Endothelial cell of umbilical vein (primary cell): Measurements from ENCODE around the gene PLSCR2. TPM values are rescaled to one million over a fixed set of nuclear protein-coding genes. Genes with fewer than 3 reads are reported as not detected.

ENCODE experiments used
- BruUV-seq: library from RNA; stranded (reverse); fragments of 400-500 nt; replicated peaks from 2 replicates; lab custom pipeline; 2021; lab: Mats Ljungman, UMichigan
- CTCF ChIA-PET: fragments of 300-600, 350-600 bp; sonication (Branson Sonifier 250); formaldehyde crosslinking; loops from one replicate; lab custom pipeline; 2021; ENCODE audit warnings: antibody characterized with exemption, inconsistent platforms; lab: Charles Lee
- POLR2A ChIA-PET: fragments of 300-600, 350-600 bp; sonication (Branson Sonifier 250); formaldehyde crosslinking; loops from one replicate; lab custom pipeline; 2021; ENCODE audit warnings: antibody characterized with exemption, inconsistent platforms; lab: Charles Lee
- DNase-seq: peaks from one replicate; pipeline ENCODE4 v3.0.0-alpha.2; 2011; ENCODE audit warnings: low read depth, low spot score
- FAIRE-seq: peaks from 2 replicates; lab custom pipeline; 2011; peaks lifted over from hg19 to GRCh38; lab: Jason Lieb, UNC
- H2AFZ ChIP-seq: 2 replicates; pipeline ENCODE4 v1.6.0; 2012; ENCODE audit warnings: low read depth, low read length, control low read depth, inconsistent platforms
- H3K27ac ChIP-seq: 2 replicates; pipeline ENCODE4 v1.5.1; 2011; ENCODE audit warnings: low read depth, mild to moderate bottlenecking, control low read depth, low read length, moderate library complexity; ENCODE audit not compliant: insufficient read depth
- H3K27me3 ChIP-seq, 2 experiments: 2 replicates each; pipeline versions ENCODE4 v1.6.0 to v1.6.1; 2011; ENCODE audit warnings: low read length in 2 of 2, mixed read lengths in 1 of 2; ENCODE audit not compliant: control insufficient read depth in 2 of 2, insufficient read depth in 2 of 2
- H3K36me3 ChIP-seq, 2 experiments: 2 replicates in 1 of 2; 3 replicates in 1 of 2; pipeline ENCODE4 v1.5.1; 2011; ENCODE audit warnings: low read length in 2 of 2, mild to moderate bottlenecking in 1 of 2, moderate library complexity in 1 of 2; ENCODE audit not compliant: control insufficient read depth in 2 of 2, insufficient read depth in 2 of 2; ENCODE audit errors: extremely low read depth in 1 of 2
- H3K4me1 ChIP-seq: 3 replicates; pipeline ENCODE4 v1.5.1; 2011; ENCODE audit warnings: mild to moderate bottlenecking, low read length; ENCODE audit not compliant: control insufficient read depth, insufficient read depth; ENCODE audit errors: extremely low read depth
- H3K4me2 ChIP-seq: 2 replicates; pipeline ENCODE4 v1.6.1; 2011; ENCODE audit warnings: low read length, control low read depth, mixed read lengths; ENCODE audit not compliant: insufficient read depth
- H3K4me3 ChIP-seq, 3 experiments: fragments of 200-600 bp in 1 of 3; sonication (generic), shearing (Covaris generic) in 1 of 3; replicated peaks in 1 of 3; 2 replicates each; pipeline ENCODE4 v1.5.1; 2011 to 2016; ENCODE audit warnings: control low read depth in 3 of 3, low read length in 3 of 3, mild to moderate bottlenecking in 2 of 3, inconsistent platforms in 1 of 3, low read depth in 1 of 3, moderate library complexity in 1 of 3; ENCODE audit not compliant: insufficient read depth in 1 of 3
- H3K79me2 ChIP-seq: 2 replicates; pipeline ENCODE4 v1.6.0; 2012; ENCODE audit warnings: low read length, inconsistent platforms; ENCODE audit not compliant: control insufficient read depth, insufficient read depth
- H3K9ac ChIP-seq: replicated peaks from 2 replicates; pipeline ENCODE3; 2011; ENCODE audit warnings: low read length, control low read depth; ENCODE audit not compliant: insufficient read depth; ENCODE audit errors: extremely low read depth
- H3K9me1 ChIP-seq: replicated peaks from 3 replicates; pipeline ENCODE4 v1.6.0; 2011; ENCODE audit warnings: mild to moderate bottlenecking, low read length; ENCODE audit not compliant: control insufficient read depth, insufficient read depth; ENCODE audit errors: extremely low read depth
- H3K9me3 ChIP-seq: replicated peaks from 2 replicates; pipeline ENCODE4 v1.5.1; 2012; ENCODE audit warnings: low read length, inconsistent platforms; ENCODE audit not compliant: control insufficient read depth, insufficient read depth
- H4K20me1 ChIP-seq: replicated peaks from 2 replicates; pipeline ENCODE3; 2011; ENCODE audit warnings: mild to moderate bottlenecking, low read length; ENCODE audit not compliant: control insufficient read depth, insufficient read depth; ENCODE audit errors: extremely low read depth
- EZH2 ChIP-seq: IDR thresholded peaks from 2 replicates; pipeline ENCODE4 v1.6.1; 2012; ENCODE audit warnings: borderline replicate concordance, low read depth, mild to moderate bottlenecking, moderate library complexity, low read length, inconsistent platforms; ENCODE audit not compliant: severe bottlenecking
- FOS ChIP-seq: IDR thresholded peaks from 2 replicates; pipeline ENCODE4 v1.6.1; 2011; ENCODE audit warnings: mild to moderate bottlenecking, low read length, moderate library complexity, borderline replicate concordance; ENCODE audit not compliant: insufficient read depth
- GATA2 ChIP-seq: IDR thresholded peaks from 2 replicates; pipeline ENCODE4 v1.7.0; 2011; ENCODE audit warnings: low read depth, mild to moderate bottlenecking, moderate library complexity, mixed read lengths, low read length; ENCODE audit not compliant: insufficient read length, insufficient read depth
- JUN ChIP-seq: IDR thresholded peaks from 2 replicates; pipeline ENCODE4 v1.6.1; 2011; ENCODE audit warnings: borderline replicate concordance, low read depth; ENCODE audit not compliant: insufficient read length, insufficient read depth
- MYC ChIP-seq: IDR thresholded peaks from one replicate; pipeline ENCODE4 v1.6.1; 2011; ENCODE audit warnings: mild to moderate bottlenecking, low read depth, low read length
- POLR2A ChIP-seq: IDR thresholded peaks from 2 replicates; pipeline ENCODE4 v1.6.1; 2012; ENCODE audit warnings: low read depth, mild to moderate bottlenecking, control low read depth, low read length
- POLR2AphosphoS5 ChIP-seq: IDR thresholded peaks from 2 replicates; pipeline ENCODE4 v1.6.1; 2012; ENCODE audit warnings: low read depth, mild to moderate bottlenecking, control low read depth, low read length, moderate library complexity; ENCODE audit not compliant: insufficient read depth
- dilution Hi-C: fragments of 300-500 bp; cut with MboI; formaldehyde crosslinking; loops from one replicate; pipeline ENCODE4 v1.15.0; 2019; ENCODE audit warnings: low sequenced_read_pairs; ENCODE audit not compliant: extremely low pct_ligation_motif_present
- intact Hi-C: fragments of 100-400 bp; cut with micrococcal nuclease; formaldehyde crosslinking; loops from one replicate; pipeline ENCODE4 v1.10.0; 2022
- polyA plus RNA-seq, 4 experiments: library from polyadenylated mRNA; depleted of rRNA in 3 of 4; stranded (reverse) in 3 of 4; unstranded in 1 of 4; fragments of >200 nt; gene quantifications; 2 replicates each; pipeline versions ENCODE4 v1.2.1 to v1.2.3, GENCODE V29; 2011 to 2012; ENCODE audit warnings: missing spikeins in 1 of 4
- total RNA-seq: library from RNA; stranded (reverse); gene quantifications from 2 replicates; pipeline ENCODE4 v1.2.3, GENCODE V29; 2021
- TF ChIP-seq, protein P1 (sequence below): IDR thresholded peaks from 2 replicates; pipeline ENCODE4 v1.6.1; 2011; ENCODE audit not compliant: insufficient read depth, insufficient read length
- TF ChIP-seq, protein P2 (sequence below), 2 donors: IDR thresholded peaks; 1 replicate in 1 of 2; 2 replicates in 1 of 2; pipeline ENCODE4 v1.5.1; 2011; ENCODE audit warnings: low read length in 2 of 2, mild to moderate bottlenecking in 2 of 2, moderate library complexity in 2 of 2, control low read depth in 1 of 2, inconsistent platforms in 1 of 2, low read depth in 1 of 2; ENCODE audit not compliant: insufficient read depth in 1 of 2; ENCODE audit errors: extremely low read depth in 1 of 2

PLSCR2 gene
- total and polyA plus RNA-seq, 2 donors (not counting 3 experiments of a cell fraction or from before 2014, with no cell fraction given), result not detected

DNA sequence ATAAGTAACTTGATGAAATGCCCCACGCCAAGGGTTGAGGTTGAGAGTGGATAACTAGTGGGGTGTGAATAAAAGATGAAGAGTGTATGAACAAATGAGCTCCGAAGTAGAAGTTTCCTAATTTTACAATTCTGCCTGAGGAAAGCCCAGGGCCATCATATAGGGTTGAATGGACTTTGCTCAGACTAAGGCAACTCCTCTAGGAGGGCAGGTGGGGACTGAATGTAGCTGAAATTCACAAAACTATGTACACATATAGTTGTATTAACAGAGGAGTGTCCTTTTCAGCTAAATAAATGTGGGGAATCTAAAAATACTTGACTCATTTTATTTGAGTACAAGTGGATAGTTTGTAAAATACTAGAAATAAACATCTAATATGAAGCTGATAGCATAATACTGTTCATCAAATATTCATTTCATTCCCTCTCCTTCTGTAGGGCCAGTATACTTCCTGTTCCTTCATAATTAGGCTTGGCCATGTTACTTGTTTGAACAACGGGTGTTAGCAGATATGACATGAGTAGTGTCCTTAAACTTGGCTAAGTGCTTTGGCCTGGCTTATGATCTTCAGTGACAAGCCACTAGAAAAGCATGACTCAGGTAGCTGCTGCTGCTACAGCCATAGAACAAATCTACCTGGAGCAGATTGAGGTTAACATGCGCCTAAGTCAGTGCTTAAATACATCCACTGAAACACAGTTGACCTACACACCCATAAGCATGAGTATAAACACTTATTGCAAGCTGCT lies 48.5 kb upstream of the PLSCR2 start:
- CTCF ChIA-PET, result interaction anchor here (0.6 to 1.6 kb wide), 5 partner anchors 16 to 341 kb away, joined by 3 to 4 read pairs (median 3); partner anchors contain the start of gene PLSCR1
- H3K4me2 ChIP-seq, result no peak overlapping the region

More for the DNA sequence above, 48.5 kb upstream of the PLSCR2 start:
- Histone ChIP-seq H3K36me3 (peaks cover 4 to 8% of the 10 kb centered on the region in 2 experiments), H3K27me3 (no peaks in the 10 kb centered on the region), H3K9me3 (no peaks in the 10 kb centered on the region), H3K4me3 (no peak overlapping the region), H3K9me1 (no peaks in the 10 kb centered on the region), H3K4me1 (no peaks in the 10 kb centered on the region), H2AFZ (no peak overlapping the region), H3K9ac (no peak overlapping the region), H3K79me2 (no peaks in the 10 kb centered on the region), H4K20me1 (no peaks in the 10 kb centered on the region), H3K27ac (no peak overlapping the region)
- no peak for TF ChIP-seq EZH2
- TF ChIP-seq MYC, result no peak
- TF ChIP-seq, protein P1, sequence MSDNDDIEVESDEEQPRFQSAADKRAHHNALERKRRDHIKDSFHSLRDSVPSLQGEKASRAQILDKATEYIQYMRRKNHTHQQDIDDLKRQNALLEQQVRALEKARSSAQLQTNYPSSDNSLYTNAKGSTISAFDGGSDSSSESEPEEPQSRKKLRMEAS, result no peak
- TF ChIP-seq POLR2A, result no peak
- TF ChIP-seq, protein P2, sequence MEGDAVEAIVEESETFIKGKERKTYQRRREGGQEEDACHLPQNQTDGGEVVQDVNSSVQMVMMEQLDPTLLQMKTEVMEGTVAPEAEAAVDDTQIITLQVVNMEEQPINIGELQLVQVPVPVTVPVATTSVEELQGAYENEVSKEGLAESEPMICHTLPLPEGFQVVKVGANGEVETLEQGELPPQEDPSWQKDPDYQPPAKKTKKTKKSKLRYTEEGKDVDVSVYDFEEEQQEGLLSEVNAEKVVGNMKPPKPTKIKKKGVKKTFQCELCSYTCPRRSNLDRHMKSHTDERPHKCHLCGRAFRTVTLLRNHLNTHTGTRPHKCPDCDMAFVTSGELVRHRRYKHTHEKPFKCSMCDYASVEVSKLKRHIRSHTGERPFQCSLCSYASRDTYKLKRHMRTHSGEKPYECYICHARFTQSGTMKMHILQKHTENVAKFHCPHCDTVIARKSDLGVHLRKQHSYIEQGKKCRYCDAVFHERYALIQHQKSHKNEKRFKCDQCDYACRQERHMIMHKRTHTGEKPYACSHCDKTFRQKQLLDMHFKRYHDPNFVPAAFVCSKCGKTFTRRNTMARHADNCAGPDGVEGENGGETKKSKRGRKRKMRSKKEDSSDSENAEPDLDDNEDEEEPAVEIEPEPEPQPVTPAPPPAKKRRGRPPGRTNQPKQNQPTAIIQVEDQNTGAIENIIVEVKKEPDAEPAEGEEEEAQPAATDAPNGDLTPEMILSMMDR (IDR thresholded peaks at IDR 0.05; ENCODE audit: extremely low read depth in 1 of 2, insufficient read depth in 1 of 2, low read depth in 1 of 2, low read length in 2 of 2), result no peak
- TF ChIP-seq JUN, result no peak
- TF ChIP-seq FOS, result no peak
- TF ChIP-seq GATA2, result no peak
- no peak for TF ChIP-seq POLR2AphosphoS5
- DNase-seq (no peak), FAIRE-seq (no peak)
- POLR2A ChIA-PET, result no interaction called here
- dilution Hi-C loops, result no loop called here
- no TSS peak for BruUV-seq
- intact Hi-C loops, result no loop called here
